Measurements from ENCODE around the gene CES2.
"Not testable (repeated sequence)": the region's sequence is repeated elsewhere in the genome, so short reads cannot be mapped to it uniquely, and the experiment has no call there.

CES2 gene

GRCh38 chr16:66988197-66988788, 53.0 kb downstream of the CES2 start, which contains the start of gene CES4A:
Gene CES4A, plus strand, starts transcription at chr16:66988589. Its CDS starts 184 bp downstream, at chr16:66988773.
- 91% methylated on average over 9 of the region's 11 CpGs for WGBS (ENCODE audit: insufficient coverage)
- DNase-seq, result no peak
- Histone ChIP-seq H3K36me3 (ENCODE audit: control insufficient read depth in 4 of 4, insufficient read depth in 4 of 4, low read length in 3 of 4) (no peaks in the 10 kb centered on the region), H3K4me3 (ENCODE audit: control insufficient read depth in 1 of 7, extremely low read depth in 1 of 7, insufficient read depth in 4 of 7, low read depth in 2 of 7, low read length in 6 of 7) (no peak within 1 kb of the TSS), H3K9me3 (ENCODE audit: control extremely low read depth in 1 of 5, control insufficient read depth in 4 of 5, insufficient read depth in 2 of 5, low read depth in 1 of 5, low read length in 4 of 5) (no peaks in the 10 kb centered on the region), H3K27me3 (replicated peaks in 2 of 5; ENCODE audit: control insufficient read depth in 4 of 5, insufficient read depth in 5 of 5, low read length in 4 of 5) (no peaks in the 10 kb centered on the region), H3K27ac (ENCODE audit: insufficient read depth in 1 of 2, low read depth in 1 of 2, low read length in 2 of 2, poor library complexity in 1 of 2, severe bottlenecking in 2 of 2) (no peak within 1 kb of the TSS), H3K4me1 (ENCODE audit: control extremely low read depth in 1 of 4, control insufficient read depth in 4 of 4, insufficient read depth in 4 of 4, low read length in 3 of 4) (no peaks in the 10 kb centered on the region)
- ChIA-PET CTCF (interaction anchor here (1.0 to 1.7 kb wide), 6 partner anchors 13 to 166 kb away, joined by 3 to 5 read pairs (median 3); no protein-coding TSS in a partner anchor), POLR2A (no interaction called here)

- POLR2A ChIA-PET, result no interaction called here
- Histone ChIP-seq H3K27ac (ENCODE audit: insufficient read depth in 1 of 2, low read depth in 1 of 2, low read length in 2 of 2, poor library complexity in 1 of 2, severe bottlenecking in 2 of 2) (no peak overlapping the region), H3K9me3 (ENCODE audit: control extremely low read depth in 1 of 5, control insufficient read depth in 4 of 5, insufficient read depth in 2 of 5, low read depth in 1 of 5, low read length in 4 of 5) (no peaks in the 10 kb centered on the region), H3K4me3 (ENCODE audit: control insufficient read depth in 1 of 7, extremely low read depth in 1 of 7, insufficient read depth in 4 of 7, low read depth in 2 of 7, low read length in 6 of 7) (no peak overlapping the region), H3K4me1 (ENCODE audit: control extremely low read depth in 1 of 4, control insufficient read depth in 4 of 4, insufficient read depth in 4 of 4, low read length in 3 of 4) (no peaks in the 10 kb centered on the region), H3K27me3 (replicated peaks in 2 of 5; ENCODE audit: control insufficient read depth in 4 of 5, insufficient read depth in 5 of 5, low read length in 4 of 5) (no peaks in the 10 kb centered on the region), H3K36me3 (ENCODE audit: control insufficient read depth in 4 of 4, insufficient read depth in 4 of 4, low read length in 3 of 4) (no peaks in the 10 kb centered on the region)
- CTCF ChIA-PET, result interaction anchor here (1.0 to 2.6 kb wide), 7 partner anchors 13 to 109 kb away, joined by 4 to 9 read pairs (median 4); partner anchors contain the start of gene CES3
- 100% methylated on average over 1 of the region's 2 CpGs for WGBS (ENCODE audit: insufficient coverage)
- DNase-seq, result no peak
Observed at GRCh38 chr16:66991545-66992077, 56.3 kb downstream of the CES2 start.

- 100% methylated on average over 8 of the region's 12 CpGs for WGBS (ENCODE audit: insufficient coverage)
- H3K9me3 ChIP-seq (ENCODE audit: control extremely low read depth in 1 of 5, control insufficient read depth in 4 of 5, insufficient read depth in 2 of 5, low read depth in 1 of 5, low read length in 4 of 5); H3K4me3 ChIP-seq (ENCODE audit: control insufficient read depth in 1 of 7, extremely low read depth in 1 of 7, insufficient read depth in 4 of 7, low read depth in 2 of 7, low read length in 6 of 7); POLR2A ChIA-PET; H3K4me1 ChIP-seq (ENCODE audit: control extremely low read depth in 1 of 4, control insufficient read depth in 4 of 4, insufficient read depth in 4 of 4, low read length in 3 of 4); H3K27me3 ChIP-seq (replicated peaks in 2 of 5; ENCODE audit: control insufficient read depth in 4 of 5, insufficient read depth in 5 of 5, low read length in 4 of 5); H3K36me3 ChIP-seq (ENCODE audit: control insufficient read depth in 4 of 4, insufficient read depth in 4 of 4, low read length in 3 of 4); DNase-seq; H3K27ac ChIP-seq (ENCODE audit: insufficient read depth in 1 of 2, low read depth in 1 of 2, low read length in 2 of 2, poor library complexity in 1 of 2, severe bottlenecking in 2 of 2): not testable (repeated sequence)
- CTCF ChIA-PET, result interaction anchor here (0.6 to 1.6 kb wide), 4 partner anchors 108 to 204 kb away, joined by 3 to 5 read pairs (median 4); no protein-coding TSS in a partner anchor
Observed at GRCh38 chr16:66993558-66993957, 58.2 kb downstream of the CES2 start.

Data from common myeloid progenitor, CD34-positive (primary cell).